B cell (primary cell): ENCODE results near the gene TRMT11. TPM values are rescaled to one million over a fixed set of nuclear protein-coding genes. Genes with fewer than 3 reads are reported as not detected.
"Not testable (repeated sequence)": the region's sequence is repeated elsewhere in the genome, so short reads cannot be mapped to it uniquely, and the experiment has no call there.

Experiments
- ATAC-seq: fragments of 200-7000 bp; cut with Tn5 transposase; one replicate; pipeline ENCODE4 v1.10.0; 2021; ENCODE audit warnings: low read depth, mild to moderate bottlenecking, moderate number of reproducible peaks, moderate library complexity
- CTCF ChIA-PET: fragments of 350-600 bp; sonication (Branson Sonifier 250); formaldehyde crosslinking; loops from one replicate; lab custom pipeline; 2021; ENCODE audit warnings: antibody characterized with exemption, inconsistent platforms; lab: Charles Lee
- POLR2A ChIA-PET: fragments of 350-600 bp; sonication (Branson Sonifier 250); formaldehyde crosslinking; loops from one replicate; lab custom pipeline; 2021; ENCODE audit warnings: antibody characterized with exemption; lab: Charles Lee
- DNase-seq: peaks from one replicate; pipeline ENCODE4 v3.0.0; 2013
- H2AFZ ChIP-seq: 2 replicates; pipeline ENCODE4 v1.6.1; 2012; ENCODE audit warnings: mild to moderate bottlenecking, low read depth, low read length; ENCODE audit not compliant: insufficient read depth, poor library complexity, severe bottlenecking
- H3K27ac ChIP-seq, 2 donors: 1 replicate in 1 of 2; 2 replicates in 1 of 2; pipeline ENCODE4 v1.5.1; 2012 to 2013; ENCODE audit warnings: low read length in 2 of 2, mild to moderate bottlenecking in 2 of 2, moderate library complexity in 1 of 2
- H3K27me3 ChIP-seq, 4 experiments: fragments of 200-600 bp in 1 of 4; sonication (generic) in 1 of 4; replicated peaks in 1 of 4; 1 replicate in 2 of 4; 2 replicates in 2 of 4; pipeline versions ENCODE4 v1.6.1 to v1.7.0; 2013 to 2016; ENCODE audit warnings: low read length in 3 of 4, mild to moderate bottlenecking in 2 of 4, mixed read lengths in 1 of 4, moderate library complexity in 1 of 4; ENCODE audit not compliant: insufficient read depth in 4 of 4, control insufficient read depth in 3 of 4; ENCODE audit errors: control extremely low read depth in 1 of 4
- H3K36me3 ChIP-seq, 2 experiments: replicated peaks in 1 of 2; 1 replicate in 1 of 2; 2 replicates in 1 of 2; pipeline versions ENCODE4 v1.6.1 to v1.7.1; 2013; ENCODE audit warnings: low read length in 1 of 2; ENCODE audit not compliant: insufficient read depth in 2 of 2, control insufficient read depth in 1 of 2; ENCODE audit errors: control extremely low read depth in 1 of 2, extremely low read depth in 1 of 2
- H3K4me1 ChIP-seq, 2 donors: fragments of 200-600 bp in 1 of 2; sonication (generic) in 1 of 2; 1 replicate in 1 of 2; 2 replicates in 1 of 2; pipeline versions ENCODE4 v1.5.1 to v1.6.1; 2013 to 2017; ENCODE audit warnings: low read length in 2 of 2; ENCODE audit not compliant: control insufficient read depth in 2 of 2, insufficient read depth in 2 of 2
- H3K4me2 ChIP-seq: replicated peaks from 2 replicates; pipeline ENCODE3; 2012; ENCODE audit warnings: mild to moderate bottlenecking, low read depth, low read length; ENCODE audit not compliant: poor library complexity, severe bottlenecking
- H3K4me3 ChIP-seq, 5 experiments: fragments of 200-600 bp in 1 of 5; sonication (generic) in 1 of 5; 1 replicate in 3 of 5; 2 replicates in 2 of 5; pipeline versions ENCODE4 v1.5.1 to v1.7.0; 2011 to 2016; ENCODE audit warnings: low read length in 4 of 5, mild to moderate bottlenecking in 4 of 5, low read depth in 2 of 5, control low read depth in 1 of 5, moderate library complexity in 1 of 5; ENCODE audit not compliant: insufficient read depth in 1 of 5; ENCODE audit errors: control extremely low read depth in 1 of 5, extremely low read depth in 1 of 5
- H3K79me2 ChIP-seq: fragments of 200-600 bp; sonication (generic); one replicate; pipeline ENCODE4 v1.6.0; 2016; ENCODE audit warnings: low read length; ENCODE audit not compliant: control insufficient read depth, insufficient read depth
- H3K9ac ChIP-seq: fragments of 200-600 bp; sonication (generic); 2 replicates; pipeline ENCODE4 v1.6.1; 2017; ENCODE audit warnings: mild to moderate bottlenecking, low read length, moderate library complexity
- H3K9me3 ChIP-seq, 3 donors: one replicate each; pipeline versions ENCODE4 v1.6.1 to v1.7.1; 2013; ENCODE audit warnings: low read length in 2 of 3; ENCODE audit not compliant: control insufficient read depth in 2 of 3, insufficient read depth in 1 of 3; ENCODE audit errors: control extremely low read depth in 1 of 3
- H4K20me1 ChIP-seq: 2 replicates; pipeline ENCODE4 v1.6.0; 2012; ENCODE audit warnings: mild to moderate bottlenecking, low read length; ENCODE audit not compliant: insufficient read depth, control insufficient read depth, poor library complexity, severe bottlenecking
- H3K27ac Mint-ChIP-seq: one replicate; pipeline ENCODE4 v1.8.0; 2021; ENCODE audit warnings: mixed read lengths
- H3K27me3 Mint-ChIP-seq: one replicate; pipeline ENCODE4 v1.8.0; 2021; ENCODE audit warnings: mixed read lengths
- H3K4me1 Mint-ChIP-seq: one replicate; pipeline ENCODE4 v1.8.0; 2021; ENCODE audit warnings: mixed read lengths
- H3K4me3 Mint-ChIP-seq: one replicate; pipeline ENCODE4 v1.8.0; 2021; ENCODE audit warnings: mixed read lengths
- H3K9me3 Mint-ChIP-seq: one replicate; pipeline ENCODE4 v1.8.0; 2022; ENCODE audit warnings: mixed read lengths; ENCODE audit not compliant: insufficient read depth
- EZH2 ChIP-seq: IDR thresholded peaks from 2 replicates; pipeline ENCODE4 v1.6.1; 2012; ENCODE audit warnings: borderline replicate concordance, low read depth, mild to moderate bottlenecking, moderate library complexity, low read length; ENCODE audit not compliant: insufficient read depth, poor library complexity, severe bottlenecking
- WGBS: methylation state at CpG from one replicate; pipeline ENCODE4 v1.1.5; 2013; ENCODE audit warnings: missing lambda C conversion rate; ENCODE audit not compliant: insufficient coverage; 5-methylcytosine and 5-hydroxymethylcytosine counted together
- intact Hi-C: fragments of 100-400 bp; cut with micrococcal nuclease; formaldehyde crosslinking; loops from one replicate; pipeline ENCODE4 v1.10.0; 2022
- polyA plus RNA-seq: library from polyadenylated mRNA; depleted of rRNA; stranded (reverse); fragments of >200 nt; gene quantifications from 2 replicates; pipeline ENCODE4 v1.2.3, GENCODE V29; 2012
- total RNA-seq, 2 donors: library from RNA; stranded (reverse); fragments of 120-200 nt in 1 of 2; gene quantifications; 1 replicate in 1 of 2; 2 replicates in 1 of 2; pipeline versions ENCODE4 v1.2.3 to v1.2.4, GENCODE V29; 2013 to 2022
- TF ChIP-seq, protein P1 (sequence below): fragments of 200-600 bp; IDR thresholded peaks from one replicate; pipeline ENCODE4 v1.8.0; 2022; ENCODE audit warnings: antibody characterized with exemption, mild to moderate bottlenecking

The TRMT11 gene
- total and polyA plus RNA-seq, 2 donors (not counting 1 experiment from before 2014, with no cell fraction given): 12.1 to 30.4 TPM

DNA sequence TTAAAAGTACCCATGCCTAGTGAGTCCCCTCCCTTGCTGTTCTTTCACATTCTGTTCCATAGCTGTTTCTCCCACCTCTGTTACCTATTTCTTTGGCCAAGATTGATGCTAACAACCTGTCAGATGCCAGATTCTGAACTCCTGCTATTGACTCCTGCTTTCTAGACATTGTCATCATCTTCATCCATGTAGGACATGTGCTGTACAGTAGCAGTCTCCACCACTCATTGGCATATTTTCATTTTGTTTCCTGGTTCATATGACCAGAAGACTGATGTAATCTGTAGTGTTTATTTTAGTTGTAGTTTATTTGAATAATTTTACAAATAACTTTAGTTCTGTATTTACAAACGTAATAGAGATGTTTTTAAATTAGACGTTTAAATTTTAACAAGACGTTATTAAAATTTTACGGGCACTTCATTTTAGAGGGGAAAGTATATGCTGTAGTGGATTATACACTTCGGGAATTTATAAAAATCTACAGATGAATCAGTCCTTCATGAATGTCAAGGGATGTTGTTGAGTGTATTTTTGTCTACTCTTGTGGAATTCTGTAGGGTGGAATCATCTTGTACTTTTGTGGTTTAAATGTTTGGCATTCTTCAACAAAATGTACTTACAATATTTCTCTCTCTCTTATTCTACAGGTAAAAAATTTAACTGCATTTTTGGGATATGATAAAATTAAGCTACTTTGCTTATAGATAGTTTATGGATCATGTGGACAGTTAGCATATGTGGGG, 34.1 kb downstream of the TRMT11 start:
- Histone ChIP-seq H3K27ac (no peak overlapping the region), H3K36me3 (peaks cover 15 to 41% of the 10 kb centered on the region in 2 experiments), H3K4me2 (no peak overlapping the region), H3K79me2 (no peaks in the 10 kb centered on the region), H3K4me1 (no peaks in the 10 kb centered on the region), H3K9me3 (no peaks in the 10 kb centered on the region), H2AFZ (no peak overlapping the region), H3K27me3 (no peaks in the 10 kb centered on the region), H4K20me1 (no peaks in the 10 kb centered on the region), H3K9ac (no peak overlapping the region), H3K4me3 (no peak overlapping the region)
- WGBS: 96% methylated on average over 4 of the region's 5 CpGs
- Mint-ChIP-seq H3K4me3 (no peak overlapping the region), H3K27ac (no peak overlapping the region), H3K27me3 (no peaks in the 10 kb centered on the region), H3K4me1 (no peaks in the 10 kb centered on the region), H3K9me3 (no peaks in the 10 kb centered on the region)
- CTCF ChIA-PET: no interaction called here
- intact Hi-C loops: no loop called here
- POLR2A ChIA-PET: no interaction called here
- no peak for ATAC-seq
- no peak for DNase-seq
- TF ChIP-seq, protein P1, sequence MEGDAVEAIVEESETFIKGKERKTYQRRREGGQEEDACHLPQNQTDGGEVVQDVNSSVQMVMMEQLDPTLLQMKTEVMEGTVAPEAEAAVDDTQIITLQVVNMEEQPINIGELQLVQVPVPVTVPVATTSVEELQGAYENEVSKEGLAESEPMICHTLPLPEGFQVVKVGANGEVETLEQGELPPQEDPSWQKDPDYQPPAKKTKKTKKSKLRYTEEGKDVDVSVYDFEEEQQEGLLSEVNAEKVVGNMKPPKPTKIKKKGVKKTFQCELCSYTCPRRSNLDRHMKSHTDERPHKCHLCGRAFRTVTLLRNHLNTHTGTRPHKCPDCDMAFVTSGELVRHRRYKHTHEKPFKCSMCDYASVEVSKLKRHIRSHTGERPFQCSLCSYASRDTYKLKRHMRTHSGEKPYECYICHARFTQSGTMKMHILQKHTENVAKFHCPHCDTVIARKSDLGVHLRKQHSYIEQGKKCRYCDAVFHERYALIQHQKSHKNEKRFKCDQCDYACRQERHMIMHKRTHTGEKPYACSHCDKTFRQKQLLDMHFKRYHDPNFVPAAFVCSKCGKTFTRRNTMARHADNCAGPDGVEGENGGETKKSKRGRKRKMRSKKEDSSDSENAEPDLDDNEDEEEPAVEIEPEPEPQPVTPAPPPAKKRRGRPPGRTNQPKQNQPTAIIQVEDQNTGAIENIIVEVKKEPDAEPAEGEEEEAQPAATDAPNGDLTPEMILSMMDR: no peak
- no peak for TF ChIP-seq EZH2

DNA sequence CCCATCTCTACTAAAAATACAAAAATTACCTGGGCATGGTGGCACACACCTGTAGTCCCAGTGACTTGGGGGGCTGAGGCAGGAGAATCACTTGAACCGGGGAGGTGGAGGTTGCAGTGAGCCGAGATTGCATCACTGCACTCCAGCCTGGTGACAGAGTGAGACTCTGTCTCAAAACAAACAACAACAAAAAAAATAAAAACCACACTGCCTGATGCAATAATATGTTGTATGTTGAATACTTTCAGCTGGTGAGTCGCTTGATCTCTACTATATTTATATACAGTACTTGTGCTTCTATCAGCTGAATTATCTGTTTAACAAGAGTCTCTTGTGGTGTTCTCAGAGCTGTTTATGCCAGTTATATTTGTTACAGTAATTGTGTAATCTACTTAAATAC, 37.1 kb downstream of the TRMT11 start:
- H3K9me3 ChIP-seq, H3K79me2 ChIP-seq, H3K9me3 Mint-ChIP-seq, DNase-seq, H3K27me3 ChIP-seq, H3K4me3 Mint-ChIP-seq, H3K27ac Mint-ChIP-seq, intact Hi-C loops, H2AFZ ChIP-seq, H3K4me3 ChIP-seq, H3K4me1 ChIP-seq, H3K27ac ChIP-seq, H3K9ac ChIP-seq, H4K20me1 ChIP-seq, H3K4me2 ChIP-seq, H3K4me1 Mint-ChIP-seq, CTCF ChIA-PET, H3K27me3 Mint-ChIP-seq, POLR2A ChIA-PET, ATAC-seq: not testable (repeated sequence)
- H3K36me3 ChIP-seq: peaks cover 10 to 43% of the 10 kb centered on the region in 2 experiments
- WGBS: no CpG with 5 or more reads among the region's 3 CpGs
